ENCODE measurements around the gene NR3C1. TPM values are rescaled to one million over a fixed set of nuclear protein-coding genes. Genes with fewer than 3 reads are reported as not detected.
"Not testable (repeated sequence)": the region's sequence is repeated elsewhere in the genome, so short reads cannot be mapped to it uniquely, and the experiment has no call there.

Gene NR3C1
- polyA plus RNA-seq, 1 donor from 2014 or later, result 2.3 TPM

DNA sequence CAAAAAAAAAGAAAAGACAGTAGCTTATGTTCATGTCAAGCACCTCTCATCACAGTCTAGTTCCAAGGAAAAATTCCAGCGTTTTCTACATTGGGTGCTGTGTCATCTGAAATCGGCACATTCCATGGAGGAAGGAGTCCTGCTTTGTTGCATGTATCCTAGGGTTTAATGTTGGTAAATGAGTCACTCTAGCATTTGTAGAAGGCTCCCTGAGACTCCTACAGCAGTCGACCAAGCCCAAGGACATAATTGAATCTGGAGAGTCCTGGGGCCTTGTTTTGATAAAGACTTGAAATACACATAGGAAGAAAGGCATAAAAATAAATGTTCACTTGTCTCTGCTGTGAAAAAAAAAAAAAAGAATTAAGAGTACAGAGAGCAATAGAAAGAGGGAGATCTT is 69.1 kb downstream of the NR3C1 start:
- H3K27ac ChIP-seq (ENCODE audit: low read length); H3K9me2 ChIP-seq (ENCODE audit: insufficient read depth, low read length); H3K27me3 ChIP-seq (ENCODE audit: insufficient read depth, low read depth, low read length); H3K79me2 ChIP-seq (replicated peaks; ENCODE audit: insufficient read depth, low read length); H3K4me3 ChIP-seq (ENCODE audit: low read length); H3K9me3 ChIP-seq (ENCODE audit: low read length); H4K20me1 ChIP-seq (ENCODE audit: insufficient read depth); H3K9ac ChIP-seq (ENCODE audit: low read length); H3F3A ChIP-seq (ENCODE audit: insufficient read depth, low read length, poor library complexity, severe bottlenecking); H3K36me3 ChIP-seq (ENCODE audit: insufficient read depth, low read length); H2AFZ ChIP-seq (ENCODE audit: low read depth, low read length); H3K4me2 ChIP-seq (ENCODE audit: low read length): not testable (repeated sequence)

DNA sequence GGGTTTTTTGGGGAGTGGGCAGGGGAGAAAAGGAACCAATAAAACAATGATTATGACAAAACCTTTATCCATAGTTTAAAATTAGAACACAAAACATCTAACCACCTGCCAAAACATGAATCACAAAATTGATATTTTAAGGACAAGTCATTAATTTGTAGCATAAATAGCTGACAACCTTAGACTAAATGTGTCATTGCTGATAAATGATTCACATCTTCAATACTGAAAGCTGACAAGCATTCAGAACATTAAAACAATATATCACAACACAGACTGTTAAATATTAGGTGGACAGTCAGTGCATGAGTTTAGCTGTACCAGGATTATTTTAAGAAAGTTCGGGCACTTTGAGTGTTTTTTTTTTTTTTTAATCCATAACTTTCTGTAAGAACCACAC is 71.5 kb downstream of the NR3C1 start:
- no peaks in the 10 kb centered on the region for H3K79me2 ChIP-seq (replicated peaks; ENCODE audit: insufficient read depth, low read length)
- TF ChIP-seq TAF1 (IDR thresholded peaks at IDR 0.05; ENCODE audit: low read depth) (no peak), POLR2AphosphoS5 (IDR thresholded peaks at IDR 0.05) (no peak), RAD21 (conservative IDR thresholded peaks at IDR 0.05) (no peak), MXI1 (conservative IDR thresholded peaks at IDR 0.05; ENCODE audit: poor library complexity, severe bottlenecking) (no peak), REST (IDR thresholded peaks at IDR 0.05; ENCODE audit: borderline replicate concordance) (no peak), SMC3 (conservative IDR thresholded peaks at IDR 0.05; ENCODE audit: poor library complexity) (no peak), EP300 (conservative IDR thresholded peaks at IDR 0.05; ENCODE audit: poor library complexity, severe bottlenecking) (no peak), EZH2 (IDR thresholded peaks at IDR 0.05; ENCODE audit: borderline replicate concordance, insufficient read depth, low read length, poor library complexity, severe bottlenecking) (no peak)
- TF ChIP-seq, protein P1, sequence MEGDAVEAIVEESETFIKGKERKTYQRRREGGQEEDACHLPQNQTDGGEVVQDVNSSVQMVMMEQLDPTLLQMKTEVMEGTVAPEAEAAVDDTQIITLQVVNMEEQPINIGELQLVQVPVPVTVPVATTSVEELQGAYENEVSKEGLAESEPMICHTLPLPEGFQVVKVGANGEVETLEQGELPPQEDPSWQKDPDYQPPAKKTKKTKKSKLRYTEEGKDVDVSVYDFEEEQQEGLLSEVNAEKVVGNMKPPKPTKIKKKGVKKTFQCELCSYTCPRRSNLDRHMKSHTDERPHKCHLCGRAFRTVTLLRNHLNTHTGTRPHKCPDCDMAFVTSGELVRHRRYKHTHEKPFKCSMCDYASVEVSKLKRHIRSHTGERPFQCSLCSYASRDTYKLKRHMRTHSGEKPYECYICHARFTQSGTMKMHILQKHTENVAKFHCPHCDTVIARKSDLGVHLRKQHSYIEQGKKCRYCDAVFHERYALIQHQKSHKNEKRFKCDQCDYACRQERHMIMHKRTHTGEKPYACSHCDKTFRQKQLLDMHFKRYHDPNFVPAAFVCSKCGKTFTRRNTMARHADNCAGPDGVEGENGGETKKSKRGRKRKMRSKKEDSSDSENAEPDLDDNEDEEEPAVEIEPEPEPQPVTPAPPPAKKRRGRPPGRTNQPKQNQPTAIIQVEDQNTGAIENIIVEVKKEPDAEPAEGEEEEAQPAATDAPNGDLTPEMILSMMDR (IDR thresholded peaks at IDR 0.05; ENCODE audit: poor library complexity, severe bottlenecking), result no peak
- H3K4me2 ChIP-seq (ENCODE audit: low read length), result no peak overlapping the region
- no peaks in the 10 kb centered on the region for H4K20me1 ChIP-seq (ENCODE audit: insufficient read depth)
- H3K27ac ChIP-seq (ENCODE audit: low read length), result no peak overlapping the region
- no peaks in the 10 kb centered on the region for H3K36me3 ChIP-seq (ENCODE audit: insufficient read depth, low read length)
- no peak overlapping the region for H3K9ac ChIP-seq (ENCODE audit: low read length)
- H3K4me3 ChIP-seq (ENCODE audit: low read length), result no peak overlapping the region
- no peak overlapping the region for H2AFZ ChIP-seq (ENCODE audit: low read depth, low read length)
- no peaks in the 10 kb centered on the region for H3K9me2 ChIP-seq (ENCODE audit: insufficient read depth, low read length)
- H3K27me3 ChIP-seq (ENCODE audit: insufficient read depth, low read depth, low read length), result no peaks in the 10 kb centered on the region
- H3K9me3 ChIP-seq (ENCODE audit: low read length), result peaks cover 4% of the 10 kb centered on the region
- H3F3A ChIP-seq (ENCODE audit: insufficient read depth, low read length, poor library complexity, severe bottlenecking), result no peaks in the 10 kb centered on the region

DNA sequence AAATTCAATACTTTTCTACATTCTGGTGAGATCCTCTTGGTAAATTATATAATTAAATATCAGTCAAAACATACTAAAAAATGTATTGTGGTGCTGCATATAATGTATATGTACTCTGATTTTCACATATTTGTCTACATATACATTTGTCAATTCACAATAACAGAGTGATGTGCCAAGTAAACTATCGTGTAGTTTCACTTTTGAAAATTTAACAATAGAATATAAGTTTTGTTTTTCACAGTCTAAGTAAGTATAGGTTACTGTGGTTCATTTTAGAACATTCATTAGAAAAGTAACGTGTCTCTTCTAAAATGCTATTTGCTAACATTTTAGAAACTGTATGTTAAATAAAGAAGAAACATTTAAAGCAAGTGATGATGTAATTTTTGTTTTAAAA is 73.6 kb downstream of the NR3C1 start:
- Histone ChIP-seq H4K20me1 (ENCODE audit: insufficient read depth) (no peaks in the 10 kb centered on the region), H3K9me2 (ENCODE audit: insufficient read depth, low read length) (no peaks in the 10 kb centered on the region), H3K27ac (ENCODE audit: low read length) (no peak overlapping the region), H3K9ac (ENCODE audit: low read length) (no peak overlapping the region), H3K4me2 (ENCODE audit: low read length) (no peak overlapping the region), H2AFZ (ENCODE audit: low read depth, low read length) (no peak overlapping the region), H3K79me2 (replicated peaks; ENCODE audit: insufficient read depth, low read length) (no peaks in the 10 kb centered on the region), H3F3A (ENCODE audit: insufficient read depth, low read length, poor library complexity, severe bottlenecking) (no peaks in the 10 kb centered on the region), H3K36me3 (ENCODE audit: insufficient read depth, low read length) (no peaks in the 10 kb centered on the region), H3K27me3 (ENCODE audit: insufficient read depth, low read depth, low read length) (no peaks in the 10 kb centered on the region), H3K4me3 (ENCODE audit: low read length) (no peak overlapping the region), H3K9me3 (ENCODE audit: low read length) (peaks cover 4% of the 10 kb centered on the region)
- TF ChIP-seq SMC3 (conservative IDR thresholded peaks at IDR 0.05; ENCODE audit: poor library complexity), result no peak
- no peak for TF ChIP-seq POLR2AphosphoS5 (IDR thresholded peaks at IDR 0.05)
- TF ChIP-seq MXI1 (conservative IDR thresholded peaks at IDR 0.05; ENCODE audit: poor library complexity, severe bottlenecking), result no peak
- TF ChIP-seq REST (IDR thresholded peaks at IDR 0.05; ENCODE audit: borderline replicate concordance), result no peak
- no peak for TF ChIP-seq EP300 (conservative IDR thresholded peaks at IDR 0.05; ENCODE audit: poor library complexity, severe bottlenecking)
- no peak for TF ChIP-seq RAD21 (conservative IDR thresholded peaks at IDR 0.05)
- TF ChIP-seq TAF1 (IDR thresholded peaks at IDR 0.05; ENCODE audit: low read depth), result no peak
- TF ChIP-seq EZH2 (IDR thresholded peaks at IDR 0.05; ENCODE audit: borderline replicate concordance, insufficient read depth, low read length, poor library complexity, severe bottlenecking), result no peak
- TF ChIP-seq, protein P1 (IDR thresholded peaks at IDR 0.05; ENCODE audit: poor library complexity, severe bottlenecking), result no peak

Data from neural cell (in vitro differentiated cells).